Body of pancreas (tissue), 4 donors: ENCODE measurements around the gene KRTAP4-11. TPM values are rescaled to one million over a fixed set of nuclear protein-coding genes. Genes with fewer than 3 reads are reported as not detected.
"Not testable (repeated sequence)": the region's sequence is repeated elsewhere in the genome, so short reads cannot be mapped to it uniquely, and the experiment has no call there.

ENCODE experiments used
- ATAC-seq: fragments of 150-250 bp; one replicate; pipeline ENCODE4 v1.9.1; 2016
- DNase-seq, 4 donors: peaks; one replicate each; pipeline ENCODE4 v3.0.0-alpha.2; 2019
- H3K27ac ChIP-seq, 4 donors: fragments of 200-600 bp; sonication (generic); 1 replicate in 3 of 4; 2 replicates in 1 of 4; pipeline versions ENCODE4 v1.5.1 to v1.6.1; 2016 to 2019; ENCODE audit warnings: mild to moderate bottlenecking in 1 of 4, mixed read lengths in 1 of 4, moderate library complexity in 1 of 4
- H3K27me3 ChIP-seq, 2 donors: fragments of 200-600 bp; sonication (generic); one replicate each; pipeline ENCODE4 v1.6.0; 2016; ENCODE audit warnings: mild to moderate bottlenecking in 1 of 2
- H3K36me3 ChIP-seq, 2 donors: fragments of 200-600 bp; sonication (generic); replicated peaks in 1 of 2; 2 replicates each; pipeline ENCODE4 v1.5.1; 2016; ENCODE audit warnings: low read depth in 2 of 2; ENCODE audit not compliant: insufficient read depth in 1 of 2
- H3K4me1 ChIP-seq: fragments of 200-600 bp; sonication (generic); one replicate; pipeline ENCODE4 v1.6.0; 2016
- H3K4me3 ChIP-seq, 2 donors: fragments of 200-600 bp; sonication (generic); 1 replicate in 1 of 2; 2 replicates in 1 of 2; pipeline ENCODE4 v1.5.1; 2016 to 2019
- H3K9me3 ChIP-seq, 3 donors: fragments of 200-600 bp; sonication (generic); 1 replicate in 2 of 3; 2 replicates in 1 of 3; pipeline ENCODE4 v1.5.1; 2016
- CTCF ChIP-seq, 7 experiments: fragments of 450-650 bp in 4 of 7; fragments of 200-600 bp in 3 of 7; sonication (generic) in 3 of 7; IDR thresholded peaks; one replicate each; pipeline ENCODE4 v1.5.1; 2016 to 2019; ENCODE audit warnings: antibody characterized with exemption in 7 of 7
- POLR2A ChIP-seq, 3 donors: fragments of 450-650 bp; IDR thresholded peaks; one replicate each; pipeline ENCODE4 v1.6.1; 2016; ENCODE audit warnings: antibody characterized with exemption in 3 of 3, mild to moderate bottlenecking in 2 of 3
- WGBS, 2 donors: methylation state at CpG; one replicate each; pipeline ENCODE4 v1.1.5; 2017; 5-methylcytosine and 5-hydroxymethylcytosine counted together
- intact Hi-C: fragments of 100-400 bp; cut with DNase I; formaldehyde crosslinking; loops from one replicate; pipeline ENCODE4 v1.15.1; 2023
- total RNA-seq, 2 donors: library from RNA; depleted of rRNA; stranded (reverse); fragments of >200 nt; gene quantifications; one replicate each; pipeline ENCODE4 v1.1.0, GENCODE V29; 2016

The KRTAP4-11 gene
- total RNA-seq, 2 donors from 2014 or later = not detected

- ATAC-seq (no peak), DNase-seq (no peak)
- Histone ChIP-seq H3K27ac (no peak overlapping the region), H3K36me3 (no peaks in the 10 kb centered on the region), H3K9me3 (no peaks in the 10 kb centered on the region), H3K27me3 (no peaks in the 10 kb centered on the region), H3K4me1 (no peaks in the 10 kb centered on the region), H3K4me3 (no peak overlapping the region)
- TF ChIP-seq CTCF (IDR thresholded peaks at IDR 0.05) (no peak), POLR2A (IDR thresholded peaks at IDR 0.05) (no peak)
- intact Hi-C loops = no loop called here
- WGBS, 2 donors = 41 to 47% methylated on average over 2 of the region's 2 CpGs
Measured at GRCh38 chr17:41151525-41151924, 33.4 kb upstream of the KRTAP4-11 start.

GRCh38 chr17:41150026-41150425 lies 31.9 kb upstream of the KRTAP4-11 start:
- Histone ChIP-seq H3K36me3 (no peaks in the 10 kb centered on the region), H3K27ac (no peak overlapping the region), H3K4me3 (no peak overlapping the region), H3K27me3 (no peaks in the 10 kb centered on the region), H3K4me1 (no peaks in the 10 kb centered on the region), H3K9me3 (no peaks in the 10 kb centered on the region)
- no peak for TF ChIP-seq POLR2A (IDR thresholded peaks at IDR 0.05)
- TF ChIP-seq CTCF (IDR thresholded peaks at IDR 0.05) = no peak
- ATAC-seq (no peak), DNase-seq (no peak)
- 71 to 83% methylated on average over 4 of the region's 4 CpGs for WGBS, 2 donors
- intact Hi-C loops = no loop called here

GRCh38 chr17:41149652-41149985 lies 31.4 kb upstream of the KRTAP4-11 start, which contains the start of gene KRTAP4-5:
Gene KRTAP4-5, minus strand, starts transcription at chr17:41149825. Its CDS starts 58 bp downstream, at chr17:41149767.
- DNase-seq (no peak), ATAC-seq (no peak)
- Histone ChIP-seq H3K27me3 (no peaks in the 10 kb centered on the region), H3K27ac (no peak within 1 kb of the TSS), H3K9me3 (no peaks in the 10 kb centered on the region), H3K4me1 (no peaks in the 10 kb centered on the region), H3K36me3 (no peaks in the 10 kb centered on the region), H3K4me3 (no peak within 1 kb of the TSS)
- intact Hi-C loops = no loop called here
- WGBS, 2 donors = 40 to 45% methylated on average over 1 to 2 of the region's 2 CpGs
- TF ChIP-seq CTCF (IDR thresholded peaks at IDR 0.05) (no peak), POLR2A (IDR thresholded peaks at IDR 0.05) (no peak)

- DNase-seq, H3K4me3 ChIP-seq, H3K27me3 ChIP-seq, ATAC-seq, intact Hi-C loops, H3K27ac ChIP-seq, H3K4me1 ChIP-seq, H3K9me3 ChIP-seq, H3K36me3 ChIP-seq: not testable (repeated sequence)
- 60 to 77% methylated on average over 8 to 10 of the region's 10 CpGs for WGBS, 2 donors
Measured at GRCh38 chr17:41148971-41149651, 30.9 kb upstream of the KRTAP4-11 start.

GRCh38 chr17:41147531-41148204 lies 29.5 kb upstream of the KRTAP4-11 start:
- Histone ChIP-seq H3K4me1 (no peaks in the 10 kb centered on the region), H3K9me3 (no peaks in the 10 kb centered on the region), H3K27me3 (no peaks in the 10 kb centered on the region), H3K27ac (no peak overlapping the region), H3K4me3 (no peak overlapping the region), H3K36me3 (no peaks in the 10 kb centered on the region)
- ATAC-seq (no peak), DNase-seq (no peak)
- intact Hi-C loops = no loop called here
- WGBS, 2 donors = 83 to 91% methylated on average over 2 of the region's 2 CpGs
- no peak for TF ChIP-seq POLR2A (IDR thresholded peaks at IDR 0.05)
